GM15510 (cell line): ENCODE data around the gene ALS2CL.

ENCODE experiments used
- POLR2A ChIP-seq: IDR thresholded peaks from 3 replicates; pipeline ENCODE4 v1.6.1; 2011; ENCODE audit warnings: borderline replicate concordance; ENCODE audit not compliant: insufficient read length; ENCODE audit errors: extremely low read depth

Gene ALS2CL

DNA sequence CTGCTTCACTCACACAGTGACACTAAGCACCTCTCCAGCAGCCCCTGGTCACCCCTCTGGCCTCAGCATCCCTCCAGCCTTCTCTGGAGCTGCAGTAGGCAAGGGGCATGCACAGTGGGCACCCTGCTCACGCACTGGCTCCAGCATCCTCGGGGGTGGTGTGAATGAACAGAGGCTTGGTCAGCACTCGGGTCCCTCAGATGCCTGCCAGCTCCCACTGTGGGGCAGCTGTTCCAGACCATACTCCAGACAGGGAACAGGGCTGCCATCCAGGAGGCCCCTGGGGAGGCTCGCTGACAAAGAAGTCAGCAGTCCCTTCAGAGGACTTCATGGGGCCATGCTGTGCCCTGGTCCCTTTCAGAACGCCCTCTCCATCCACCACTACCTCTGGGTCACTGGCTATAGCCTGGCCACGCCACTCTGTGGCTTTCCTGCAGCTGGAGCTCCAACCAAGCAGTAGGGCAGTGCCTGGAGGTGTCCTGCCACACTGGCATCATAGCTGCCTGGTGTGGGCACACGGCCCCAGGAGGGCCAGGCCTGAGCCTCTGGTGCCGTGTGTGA is 26.3 kb downstream of the ALS2CL start:
- TF ChIP-seq POLR2A: no peak

DNA sequence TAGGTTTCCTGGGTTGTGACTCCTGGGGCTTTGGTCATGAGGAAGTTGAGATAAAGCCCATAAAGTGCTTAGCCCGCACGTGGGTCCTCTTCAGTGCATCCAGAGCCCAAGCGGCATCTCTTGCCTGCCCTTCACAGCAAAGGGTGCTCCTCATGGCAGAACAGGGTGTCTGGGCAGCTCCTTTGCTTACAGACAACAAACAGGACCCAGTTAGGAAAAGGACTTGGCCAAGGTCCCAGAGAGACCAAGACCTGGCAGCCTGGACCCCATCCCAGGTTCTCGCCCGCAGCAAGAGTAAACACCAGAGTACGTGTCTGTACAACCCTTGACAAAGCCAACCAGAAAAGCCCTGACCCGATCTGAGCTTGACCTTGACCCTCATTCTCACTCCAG is 27.0 kb downstream of the ALS2CL start:
- no peak for TF ChIP-seq POLR2A

DNA sequence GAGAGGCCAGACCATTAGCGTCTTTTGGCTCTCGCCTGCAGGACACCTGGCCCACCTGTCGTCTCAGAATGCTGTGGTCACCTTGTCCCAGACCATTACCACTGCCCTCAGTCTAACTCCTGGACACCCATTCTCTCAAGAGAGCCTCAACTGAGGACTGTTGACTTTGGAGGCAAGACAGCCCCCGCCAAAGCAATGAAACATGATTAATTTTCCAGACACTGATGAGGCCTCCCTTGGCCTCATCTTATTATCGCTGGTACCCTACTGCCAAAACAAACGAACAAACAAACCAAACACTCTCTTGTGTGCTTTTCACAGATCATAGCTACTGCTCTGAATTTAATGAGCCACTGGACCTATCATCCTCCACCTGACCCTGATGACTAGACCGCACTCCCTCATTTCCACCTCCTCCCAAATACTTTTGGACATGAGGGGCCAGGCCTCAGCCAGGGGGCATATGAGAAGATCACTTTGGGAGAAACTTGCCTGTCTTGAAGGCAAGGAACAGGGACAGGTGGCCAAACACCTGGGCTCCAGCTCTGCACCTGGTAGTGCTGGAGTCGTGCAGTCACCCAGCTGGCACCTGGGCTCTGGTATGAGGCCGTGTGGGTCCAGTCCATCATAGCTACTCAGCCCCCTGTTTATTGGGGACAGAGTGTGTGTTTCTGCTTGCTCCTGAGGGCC is 27.6 kb downstream of the ALS2CL start:
- no peak for TF ChIP-seq POLR2A

DNA sequence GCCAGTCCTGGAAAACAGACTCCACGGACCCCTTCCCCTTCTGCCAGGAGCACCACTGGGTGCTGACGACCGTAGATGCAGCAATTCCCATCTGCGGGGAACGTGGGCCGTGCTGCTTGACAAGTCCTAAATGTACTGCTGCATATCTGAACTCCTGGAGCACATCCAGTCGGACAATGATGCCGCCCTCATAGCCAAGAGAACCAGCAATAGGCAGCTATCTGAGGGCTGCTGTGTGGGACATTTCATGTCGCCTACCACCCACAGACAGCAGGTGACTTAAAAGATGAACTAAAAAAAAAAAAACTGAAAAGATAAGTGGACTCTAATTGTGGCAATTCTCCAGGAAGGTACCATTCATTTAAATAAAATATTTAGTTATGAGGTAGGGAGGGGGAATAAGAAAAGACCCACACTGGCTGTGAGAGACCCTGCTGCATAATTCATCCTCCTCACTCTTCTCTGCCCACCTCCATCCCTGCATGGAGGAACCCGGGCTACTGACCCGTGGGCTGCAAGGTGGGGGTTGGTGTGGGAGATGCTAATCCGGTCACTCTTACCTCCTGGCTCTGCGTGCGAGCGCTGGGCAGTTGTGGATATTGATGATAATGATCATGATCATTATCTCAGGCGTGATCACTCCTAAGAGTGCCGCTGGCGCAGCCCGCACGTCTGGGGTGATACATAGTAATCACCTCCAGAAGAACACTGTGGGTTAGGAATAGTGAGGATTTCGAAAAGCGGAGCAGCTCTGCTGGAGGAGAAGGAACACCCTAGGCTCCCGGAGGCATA is 28.3 kb downstream of the ALS2CL start:
- no peak for TF ChIP-seq POLR2A

DNA sequence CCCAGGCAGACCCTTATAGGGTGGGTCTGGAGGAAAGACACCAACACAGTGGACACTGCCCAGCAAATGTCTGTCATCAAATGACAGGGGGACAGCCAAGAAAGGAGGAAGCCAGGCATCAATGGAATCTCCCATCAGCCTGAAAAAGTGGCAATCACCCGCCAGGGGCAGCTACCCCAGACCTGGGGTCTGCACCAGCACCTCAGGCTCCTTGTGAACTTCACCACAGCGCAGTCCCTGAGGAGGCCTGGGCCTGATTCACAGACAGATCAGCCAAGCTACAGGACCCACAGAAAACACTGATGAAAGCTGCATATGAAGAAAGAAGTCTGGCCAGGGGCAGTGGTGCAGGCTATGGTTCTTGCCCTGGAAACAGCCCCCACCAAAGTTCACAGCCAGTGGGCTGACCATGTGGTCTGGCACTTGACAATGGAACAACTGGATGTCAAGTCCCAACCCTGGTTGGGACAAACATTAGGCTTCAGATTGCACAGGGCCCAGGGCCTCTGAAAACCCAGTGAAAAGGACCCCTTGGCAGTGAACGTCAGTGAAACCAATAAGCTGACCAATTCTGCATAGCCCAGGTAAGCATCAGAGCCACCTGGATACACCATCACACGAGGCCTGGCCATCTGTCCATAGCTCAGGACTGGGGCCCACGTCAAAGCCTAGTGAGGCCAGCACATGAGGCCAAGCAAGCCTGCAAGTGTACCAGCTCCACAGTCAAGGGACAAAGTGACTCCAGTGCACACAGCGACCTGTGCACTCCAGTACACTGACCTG is 29.1 kb downstream of the ALS2CL start:
- TF ChIP-seq POLR2A: no peak

DNA sequence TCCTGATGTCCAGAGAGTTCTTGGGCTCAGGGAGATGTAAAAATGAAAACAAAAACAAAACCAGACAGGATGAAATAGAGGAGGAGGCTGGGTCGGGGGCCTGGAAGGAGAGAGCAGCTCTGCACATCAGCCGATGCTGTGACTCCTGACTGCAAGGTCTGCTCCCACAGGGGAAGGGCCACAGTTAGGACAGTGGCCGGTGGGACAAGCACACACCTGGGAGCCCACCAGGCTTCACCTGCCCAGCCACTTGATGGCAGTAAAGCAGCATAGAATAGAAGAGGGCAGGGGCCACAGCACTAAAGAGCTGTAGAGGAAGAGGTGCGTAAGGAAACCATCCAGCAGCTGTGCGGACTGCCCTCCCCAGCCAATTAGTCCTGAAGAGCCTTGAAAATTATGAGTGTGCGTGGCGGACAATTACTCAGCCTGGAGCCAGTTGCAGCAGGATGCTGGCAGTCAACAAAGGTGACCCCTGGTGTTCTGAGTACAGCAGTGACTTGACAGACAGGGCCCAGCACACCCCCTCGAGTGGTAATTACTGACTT is 29.8 kb downstream of the ALS2CL start:
- no peak for TF ChIP-seq POLR2A

DNA sequence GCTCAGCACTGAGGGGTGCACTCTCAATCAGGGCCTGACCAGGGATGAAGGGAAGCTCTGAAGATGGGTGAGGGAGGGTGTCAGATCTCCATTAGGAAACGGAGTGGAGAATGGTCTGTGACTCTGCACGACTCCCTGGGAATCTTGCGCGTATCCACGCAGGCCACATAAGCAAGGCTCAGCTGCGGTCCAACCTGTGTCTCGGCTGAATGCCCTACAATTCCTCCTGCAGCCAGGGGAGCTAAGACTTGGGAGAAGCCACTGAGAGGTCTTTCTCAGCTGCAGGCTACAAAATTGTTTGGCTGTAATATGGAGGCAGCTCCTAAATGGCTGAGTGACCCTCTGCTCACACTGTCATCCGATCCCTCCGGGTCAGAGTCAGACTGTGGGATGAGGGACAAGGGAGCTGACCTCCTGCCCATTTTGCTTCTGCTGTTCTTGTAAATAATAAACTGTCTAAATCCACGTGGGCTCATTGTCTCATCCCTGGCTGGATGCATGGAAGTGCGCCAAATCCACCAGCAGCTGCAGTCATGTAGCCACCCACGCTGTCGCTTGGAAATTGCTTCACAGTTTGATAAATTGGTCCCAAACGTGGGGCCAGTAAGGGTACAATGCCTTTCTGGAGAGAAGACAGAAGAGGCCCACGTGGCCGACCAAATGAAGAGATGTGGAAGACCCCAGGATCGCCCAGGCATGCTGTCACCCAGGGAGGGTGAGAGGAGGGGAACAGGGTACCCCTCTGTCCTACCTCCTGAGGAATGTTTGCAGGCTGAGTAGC is 30.5 kb downstream of the ALS2CL start:
- no peak for TF ChIP-seq POLR2A

DNA sequence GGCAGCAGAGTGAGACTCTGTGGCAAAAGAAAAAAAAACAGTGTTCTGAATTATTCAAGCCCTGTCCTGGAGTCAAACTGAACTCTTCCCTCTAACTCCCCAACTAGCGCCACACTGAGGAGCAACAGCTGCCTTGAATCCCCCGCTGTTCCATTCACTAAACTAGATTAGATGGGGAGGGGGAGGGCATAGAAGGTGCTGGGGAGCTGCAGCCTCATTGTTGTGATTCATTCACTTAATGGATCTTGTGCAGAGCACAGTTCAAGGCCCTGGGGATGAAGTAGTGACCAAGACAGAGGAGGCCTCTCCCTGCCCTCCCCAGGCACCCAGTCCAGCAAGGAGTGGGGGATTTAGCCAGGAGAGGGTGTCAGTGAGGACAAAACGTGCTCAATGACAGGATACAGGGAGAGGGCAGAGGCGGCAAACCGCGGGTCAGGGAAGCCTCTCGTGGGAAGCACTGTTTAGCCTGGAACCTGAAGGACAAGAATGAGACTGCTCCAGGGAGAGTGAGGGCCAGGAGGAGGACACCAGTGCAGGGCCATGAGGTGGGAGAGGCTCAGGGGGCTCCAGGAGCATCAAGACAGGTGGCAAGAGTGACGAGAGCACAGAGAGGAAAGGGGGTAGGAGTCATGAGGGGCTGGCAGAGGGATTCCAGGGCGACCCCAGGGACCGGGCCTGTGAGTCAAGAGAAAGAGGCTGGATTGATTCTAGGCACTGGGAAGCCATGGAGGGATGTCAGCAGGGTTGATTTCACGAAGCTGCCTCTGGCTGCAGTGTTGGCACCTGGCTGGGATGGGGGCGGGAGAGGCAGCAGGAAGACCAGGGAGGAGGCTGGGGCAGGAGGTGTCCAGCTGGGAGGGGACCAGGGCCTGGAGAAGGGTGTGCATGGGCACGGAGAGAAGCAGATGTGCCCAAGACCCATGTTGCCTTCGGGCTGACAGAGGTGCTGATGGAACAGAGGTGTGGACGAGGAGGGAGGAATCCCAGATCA is 31.4 kb downstream of the ALS2CL start:
- no peak for TF ChIP-seq POLR2A

DNA sequence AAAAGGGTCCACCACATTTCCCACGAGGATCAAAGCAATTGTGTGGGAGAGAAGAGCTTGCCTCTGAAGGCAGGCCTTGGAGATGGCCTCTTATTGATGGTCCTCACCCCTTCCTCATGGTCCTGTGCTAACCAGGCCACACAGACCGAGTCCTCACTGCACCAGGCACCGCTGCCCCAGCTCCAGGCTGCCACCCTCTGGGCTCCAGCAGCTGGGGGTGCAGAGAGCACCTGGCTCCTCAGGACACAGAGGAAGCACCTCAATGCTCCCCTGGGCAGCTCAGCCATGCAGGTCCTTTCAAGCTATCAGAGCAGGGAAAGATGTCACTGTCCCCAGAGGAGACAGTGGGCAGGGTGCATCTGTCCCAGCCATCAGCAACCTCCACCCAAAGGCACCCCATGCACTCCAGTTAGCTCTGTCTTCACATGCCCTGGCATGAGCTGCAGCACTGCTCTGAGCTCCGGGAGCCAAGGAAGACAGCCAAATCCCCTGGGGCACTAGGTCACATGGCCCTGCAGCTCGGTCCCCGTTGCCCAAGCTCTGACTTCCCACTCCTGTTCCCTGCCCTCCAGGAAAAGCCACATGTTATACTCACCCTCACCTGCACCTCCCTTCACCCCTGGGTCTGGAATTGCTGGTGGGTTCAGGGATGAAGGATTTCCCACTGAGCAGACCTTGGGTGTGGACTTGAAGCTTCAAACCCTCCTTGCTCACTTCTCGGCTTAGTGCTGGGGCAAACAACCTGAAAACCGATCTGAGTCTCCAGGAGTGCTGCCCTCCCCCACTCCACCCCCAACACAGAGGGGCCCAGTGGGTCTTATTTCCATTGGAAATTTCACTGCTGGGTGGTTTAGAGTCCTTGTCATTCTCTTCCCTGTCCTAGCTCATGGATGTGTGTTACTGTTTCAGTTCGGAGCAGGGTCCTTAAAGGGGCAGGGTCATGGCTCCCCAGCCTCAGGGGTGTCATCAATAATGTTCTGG is 32.6 kb downstream of the ALS2CL start:
- no peak for TF ChIP-seq POLR2A

DNA sequence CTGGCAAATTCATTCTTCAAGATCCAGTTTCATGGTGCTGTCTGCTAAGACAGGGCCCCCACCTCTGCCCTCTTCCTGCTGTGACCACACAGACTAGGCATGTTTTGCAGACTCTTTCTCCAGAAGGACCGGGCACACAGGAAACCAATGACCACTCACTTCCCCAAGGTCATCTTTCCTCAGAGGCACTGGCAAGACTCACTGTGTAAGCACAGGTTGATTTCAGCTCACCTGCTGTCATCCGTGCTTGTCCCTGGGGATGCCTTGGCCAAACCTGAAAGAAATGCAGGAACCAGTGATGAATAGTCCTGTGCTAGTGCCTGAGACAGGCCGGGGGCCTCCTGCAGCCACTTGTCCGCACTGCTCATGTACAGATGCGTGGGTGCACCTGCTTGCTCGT is 33.5 kb downstream of the ALS2CL start:
- no peak for TF ChIP-seq POLR2A

DNA sequence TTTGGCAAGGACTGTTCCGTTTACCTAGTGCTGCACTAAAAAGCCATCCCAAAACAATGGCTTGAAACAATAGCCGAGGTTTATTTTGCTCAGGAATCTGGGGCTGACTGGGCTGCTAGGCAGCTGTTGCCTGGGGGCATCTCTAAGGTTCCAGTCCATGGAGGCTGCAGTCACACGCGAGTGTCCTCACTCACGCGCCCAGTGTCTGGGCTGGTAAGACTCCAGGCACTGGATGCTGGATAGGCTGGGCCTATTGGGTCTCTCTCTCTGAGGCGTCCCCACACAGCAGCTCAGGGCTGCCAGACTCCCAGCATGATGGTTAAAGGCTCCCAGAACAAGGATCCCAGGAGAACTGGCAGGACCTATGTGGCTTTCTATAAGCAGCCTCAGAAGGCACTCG is 34.2 kb downstream of the ALS2CL start:
- TF ChIP-seq POLR2A: no peak

DNA sequence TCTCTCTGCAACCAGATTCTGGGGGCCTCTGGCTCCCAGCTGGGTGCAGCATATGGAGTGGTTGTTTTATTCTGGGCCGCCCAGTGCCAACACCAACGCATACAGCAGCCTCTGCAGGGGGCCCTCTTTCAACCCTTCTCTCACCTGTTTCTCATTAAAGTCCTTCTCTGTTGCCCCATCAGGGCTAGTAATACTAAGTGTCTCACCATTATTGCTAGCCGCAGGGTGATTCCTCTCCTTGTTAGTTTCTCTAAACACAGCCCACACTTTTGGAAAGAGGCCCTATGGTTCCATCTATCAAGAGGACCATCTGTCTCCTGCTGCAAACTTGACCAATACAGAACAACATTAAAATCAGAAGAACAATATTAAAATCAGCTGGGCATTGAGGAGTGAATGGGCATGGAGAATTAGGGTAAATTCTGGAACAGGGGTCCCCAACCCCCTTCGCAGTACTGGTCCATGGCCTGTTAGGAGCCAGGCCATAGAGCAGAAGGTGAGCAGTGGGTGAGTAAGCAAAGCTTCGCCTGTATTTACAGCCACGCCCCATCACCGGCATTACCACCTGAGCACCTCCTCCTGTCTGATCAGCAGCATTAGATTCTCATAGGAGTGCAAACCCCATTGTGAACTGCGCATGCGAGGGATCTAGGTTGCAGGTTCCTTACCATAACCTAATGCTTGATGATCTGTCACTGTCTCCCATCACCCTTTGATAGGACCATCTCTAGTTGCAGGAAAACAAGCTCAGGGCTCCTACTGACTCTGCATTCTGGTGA is 36.5 kb downstream of the ALS2CL start:
- TF ChIP-seq POLR2A: no peak

DNA sequence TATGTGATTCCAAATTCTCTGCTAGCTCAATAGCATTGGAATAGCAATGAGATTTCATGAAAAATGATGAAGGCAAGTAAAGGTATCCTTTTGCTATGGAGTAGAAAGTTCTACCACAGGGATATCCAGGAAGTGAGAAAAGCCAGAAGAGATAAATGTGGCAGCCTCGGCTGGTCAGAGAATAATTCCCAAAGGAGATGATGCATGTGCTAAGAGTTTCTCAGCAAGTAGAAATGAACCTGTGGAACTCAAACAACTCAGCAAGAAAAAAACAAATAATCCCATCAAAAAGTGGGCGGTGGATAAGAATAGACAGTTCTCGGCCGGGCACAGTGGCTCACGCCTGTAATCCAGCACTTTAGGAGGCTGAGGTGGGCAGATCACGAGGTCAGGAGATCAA is 38.2 kb downstream of the ALS2CL start:
- TF ChIP-seq POLR2A: no peak
